GM21423 (cell line): ENCODE results near the gene RGS17.
"Not testable (repeated sequence)": the region's sequence is repeated elsewhere in the genome, so short reads cannot be mapped to it uniquely, and the experiment has no call there.

Experiments
- ATAC-seq: cut with Tn5 transposase; IDR thresholded peaks from one replicate; pipeline ENCODE4 v1.9.1; 2021; ENCODE audit warnings: mild to moderate bottlenecking, moderate library complexity; ENCODE audit not compliant: unreplicated experiment

RGS17 gene

DNA sequence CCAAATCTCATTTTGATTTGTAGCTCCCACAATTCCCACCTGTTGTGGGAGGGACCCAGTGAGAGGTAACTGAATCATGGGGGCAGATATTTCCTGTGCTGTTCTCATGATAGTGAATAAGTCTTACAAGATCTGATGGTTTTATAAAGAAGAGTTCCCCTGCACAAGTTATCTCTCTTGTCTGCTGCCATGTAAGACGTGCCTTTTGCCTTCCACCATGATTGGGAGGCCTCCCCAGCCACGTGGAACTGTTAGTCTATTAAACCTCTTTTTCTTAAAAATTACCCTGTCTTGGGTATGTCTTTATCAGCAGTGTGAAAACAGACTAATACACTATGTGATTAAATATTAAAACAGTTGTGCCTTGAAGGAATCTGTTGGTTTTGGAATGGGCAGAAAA, 131.5 kb downstream of the RGS17 start:
- ATAC-seq = not testable (repeated sequence)

DNA sequence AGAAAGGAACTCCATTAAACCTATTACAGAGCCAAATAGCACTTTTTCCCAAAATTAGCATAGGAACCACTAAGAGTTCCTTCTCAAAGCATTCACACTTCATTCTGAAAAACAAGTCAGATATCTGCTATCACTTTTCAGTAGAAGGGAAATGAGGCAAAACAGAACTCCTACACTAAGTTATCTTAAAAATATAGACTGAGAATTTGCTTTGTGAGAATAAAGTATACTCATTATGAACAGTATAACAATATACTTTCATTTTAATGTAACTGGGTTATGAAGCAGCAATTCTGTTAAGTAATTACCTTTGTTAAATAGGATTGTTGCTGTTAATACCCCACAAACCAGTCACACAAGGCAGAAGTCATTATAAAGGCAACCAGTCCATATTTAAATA, 137.2 kb downstream of the RGS17 start:
- ATAC-seq = no peak

DNA sequence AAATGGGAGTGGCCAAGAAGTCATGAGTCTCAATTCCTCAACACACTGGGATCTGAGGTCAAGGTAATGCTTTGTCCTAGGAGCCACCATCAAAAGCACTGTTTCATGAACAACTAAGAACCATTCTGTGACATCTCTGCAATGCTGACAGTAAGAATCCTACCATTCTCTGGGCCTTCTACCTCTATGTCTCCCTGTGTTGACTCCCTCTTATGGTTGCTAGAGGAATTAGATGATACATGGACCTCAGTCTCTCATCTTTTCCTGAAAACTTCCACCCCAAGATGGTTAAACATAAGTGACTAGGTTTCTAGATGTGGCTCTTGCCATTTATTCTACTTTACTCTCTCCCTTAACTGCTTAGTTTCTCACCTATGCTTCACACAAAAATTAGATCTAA, 137.7 kb downstream of the RGS17 start:
- ATAC-seq = no peak

DNA sequence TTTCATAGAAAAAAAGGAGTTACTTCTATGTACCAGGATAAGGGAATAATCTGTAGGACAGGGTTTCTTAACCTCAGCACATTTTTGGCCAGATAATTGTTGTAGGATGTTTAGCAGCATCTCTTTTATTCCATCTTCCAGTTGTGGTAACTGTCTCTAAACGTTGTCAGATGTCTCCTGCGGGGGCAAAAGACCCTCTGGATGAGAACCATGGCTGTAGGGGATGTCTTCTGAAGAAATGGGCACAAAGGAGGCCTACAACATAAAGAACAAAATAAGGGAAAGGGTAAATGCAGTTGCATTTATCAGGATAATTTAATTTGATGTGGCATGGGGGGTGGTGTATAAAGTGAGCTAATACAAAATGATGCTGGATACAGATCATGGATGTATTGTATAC, 144.1 kb downstream of the RGS17 start:
- ATAC-seq = no peak

DNA sequence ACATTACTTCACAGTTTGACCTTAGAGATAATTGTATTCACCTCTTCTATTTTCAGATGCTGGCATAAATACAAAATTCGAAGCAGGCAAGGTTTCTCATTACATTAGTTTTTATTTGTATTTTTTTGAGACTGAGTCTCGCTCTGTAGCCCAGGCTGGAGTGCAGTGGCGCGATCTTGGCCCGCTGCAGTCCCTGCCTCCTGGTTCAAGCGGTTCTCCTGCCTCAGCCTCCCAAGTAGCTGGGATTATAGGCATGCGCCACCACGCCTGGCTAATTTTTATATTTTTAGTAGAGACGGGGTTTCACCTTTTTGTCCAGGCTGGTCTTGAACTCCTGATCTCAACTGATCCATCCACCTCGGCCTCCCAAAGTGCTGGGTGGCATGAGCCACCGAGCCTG, 145.8 kb downstream of the RGS17 start:
- ATAC-seq = not testable (repeated sequence)

DNA sequence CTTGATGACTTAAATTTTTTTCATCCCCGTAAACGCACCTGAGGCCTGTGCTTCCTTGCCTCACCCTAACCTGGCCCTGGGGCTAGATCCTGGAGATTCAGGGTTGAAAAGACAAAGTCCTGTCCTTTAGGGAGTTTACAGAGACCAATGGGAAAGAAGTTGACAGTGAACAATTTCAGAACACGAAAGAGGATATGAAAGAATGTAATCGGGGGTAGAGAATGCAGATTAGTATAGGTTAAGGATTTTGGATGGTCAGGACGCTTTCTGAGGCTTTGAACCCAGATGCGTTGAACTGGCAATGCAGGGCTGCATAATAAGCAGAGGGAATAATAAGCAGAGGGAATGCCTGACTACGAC, 146.6 kb downstream of the RGS17 start:
- peak; percentile 30 for ATAC-seq

DNA sequence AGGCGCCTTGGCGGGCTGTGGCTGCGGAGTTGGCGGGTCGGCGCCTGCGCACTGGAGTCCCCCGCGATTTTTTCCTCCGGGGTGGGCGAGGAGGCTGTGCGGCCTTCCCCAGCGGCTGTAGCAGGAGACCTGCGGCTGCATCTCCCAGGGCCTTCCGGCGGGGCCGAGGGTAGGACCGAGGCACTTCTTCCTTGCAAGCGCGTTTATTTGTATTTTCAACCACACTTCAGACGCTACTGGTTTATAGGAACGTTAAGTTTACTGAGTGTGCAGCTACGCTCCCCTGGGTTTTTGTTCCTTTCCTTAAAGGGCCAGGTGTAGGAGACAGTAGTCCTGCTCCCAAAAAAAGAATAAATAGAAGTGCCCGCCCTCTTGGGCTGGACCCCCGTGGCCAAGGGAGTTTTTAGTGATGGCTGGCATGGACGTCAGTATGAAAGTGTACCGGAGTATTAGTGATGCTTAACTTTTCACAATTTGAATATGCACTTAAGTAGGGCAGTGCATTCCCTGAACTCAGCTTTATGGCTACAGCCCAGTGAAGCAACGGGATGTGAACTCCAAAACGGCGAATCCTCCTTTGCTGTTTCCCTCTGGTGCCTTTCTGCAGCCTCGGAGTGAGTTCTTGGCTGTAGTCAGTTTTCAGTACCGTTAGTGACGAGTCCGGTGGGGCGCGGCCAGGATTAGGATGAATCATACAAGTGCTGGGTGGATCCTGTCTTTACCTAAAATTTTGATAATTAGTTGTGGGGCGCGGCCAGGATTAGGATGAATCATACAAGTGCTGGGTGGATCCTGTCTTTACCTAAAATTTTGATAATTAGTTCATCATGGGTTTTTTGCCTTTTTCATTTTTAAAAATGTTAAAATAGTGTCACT, 147.2 kb downstream of the RGS17 start:
- peak; percentile 15 for ATAC-seq

DNA sequence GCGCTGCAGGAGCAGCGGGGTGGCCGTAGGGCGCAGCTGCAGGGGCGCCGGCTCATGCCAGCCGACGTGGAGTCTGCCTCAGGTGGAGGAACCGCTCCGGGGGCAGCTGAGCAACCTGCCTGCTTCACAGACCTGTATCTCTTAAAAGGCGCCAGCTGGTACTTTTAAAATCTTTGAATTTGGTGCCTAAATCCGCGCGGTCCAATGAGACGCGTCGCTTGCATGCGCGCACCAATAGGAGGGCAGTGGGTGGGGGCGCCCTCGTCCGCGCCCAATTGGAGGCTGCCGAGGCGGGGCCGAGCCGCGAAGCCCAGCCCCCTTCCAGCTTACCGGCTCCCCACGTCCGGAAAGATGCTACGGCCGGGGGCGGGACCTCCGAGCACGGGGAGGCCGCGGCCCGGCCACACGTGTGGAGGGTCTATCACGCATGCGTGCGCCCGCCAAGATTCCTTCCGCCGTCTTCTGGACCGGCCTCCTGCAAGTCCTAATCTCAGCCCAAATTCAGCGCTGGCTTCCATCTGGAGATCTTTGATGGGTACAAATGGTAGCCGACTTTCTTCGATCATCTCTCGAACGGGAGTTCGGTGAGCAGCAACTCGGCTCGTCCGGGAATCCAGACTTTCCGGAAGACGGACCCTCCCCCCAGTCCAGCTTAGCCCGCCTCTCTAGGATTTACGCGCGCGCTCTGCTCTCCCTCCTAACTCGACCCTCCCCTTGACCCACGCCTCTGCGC, 148.0 kb downstream of the RGS17 start, which contains the start of gene FBXO5:
FBXO5 (minus strand) TSS at position 138 of the 733 bp plus-strand sequence; CDS start at position 56, 82 bp downstream.
- ATAC-seq = peak; percentile 82

DNA sequence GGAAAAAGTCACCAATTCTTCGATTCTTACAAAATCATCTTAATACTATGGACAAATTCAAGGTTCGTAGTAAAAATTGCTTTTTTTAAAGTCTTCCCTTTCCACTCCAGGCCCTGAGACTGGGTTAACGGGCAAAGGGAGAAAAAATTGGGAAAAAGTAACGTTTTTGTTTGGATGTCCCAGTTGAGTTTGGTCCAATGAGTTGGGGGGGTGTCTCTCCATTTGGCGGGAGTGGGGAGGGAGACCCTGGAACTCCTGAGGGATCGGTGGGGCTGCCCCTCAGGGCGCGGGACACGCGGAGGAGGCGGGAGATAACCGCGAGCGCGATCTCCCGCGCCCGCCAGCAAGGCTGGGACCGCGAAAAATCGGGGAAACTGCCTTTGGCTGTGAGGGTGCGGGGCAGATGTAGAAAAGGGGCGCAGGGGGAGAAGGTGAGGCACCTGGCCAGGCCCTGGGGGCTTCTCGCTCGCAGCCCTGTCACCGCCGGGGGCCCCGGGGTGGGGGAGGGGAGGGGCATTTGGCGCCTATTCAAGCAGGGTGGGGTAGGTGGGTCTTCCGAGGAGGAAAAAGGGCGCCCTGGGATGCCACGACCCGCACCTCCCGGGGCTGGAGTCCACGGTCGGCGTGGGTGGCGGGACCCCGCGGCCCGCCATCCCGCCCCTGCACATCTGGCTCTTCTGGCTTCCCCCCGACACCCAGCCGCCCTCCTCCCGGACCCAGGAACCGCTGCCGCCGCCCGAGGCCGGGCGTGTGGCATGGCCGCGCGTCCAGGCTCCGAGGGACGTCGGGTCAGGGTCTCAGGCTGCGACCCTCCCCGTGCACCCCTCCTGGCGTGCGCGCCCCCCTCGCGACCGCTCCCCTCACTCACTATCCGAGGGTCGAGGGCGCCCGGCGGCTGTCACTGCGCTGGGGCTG, 148.8 kb downstream of the RGS17 start:
- ATAC-seq = peak; percentile 0

DNA sequence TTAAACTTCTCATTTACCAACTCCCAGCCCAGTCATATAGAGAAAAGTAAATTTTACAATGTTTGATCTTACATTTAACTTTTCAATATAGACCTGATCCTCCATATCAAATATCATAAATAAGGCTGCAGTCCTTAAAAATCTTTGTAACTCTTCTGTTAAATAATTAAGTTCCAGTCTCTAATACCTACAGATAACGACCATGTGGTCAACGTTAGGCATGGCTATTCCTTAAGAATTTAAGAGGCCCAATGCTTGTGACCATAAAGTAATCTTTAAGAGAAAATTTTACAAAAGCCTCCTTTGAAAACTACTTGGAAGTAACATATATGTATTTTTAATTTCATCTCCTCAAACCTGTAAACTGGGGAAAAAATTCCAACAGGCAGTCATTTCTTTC, 149.9 kb downstream of the RGS17 start:
- ATAC-seq = no peak

DNA sequence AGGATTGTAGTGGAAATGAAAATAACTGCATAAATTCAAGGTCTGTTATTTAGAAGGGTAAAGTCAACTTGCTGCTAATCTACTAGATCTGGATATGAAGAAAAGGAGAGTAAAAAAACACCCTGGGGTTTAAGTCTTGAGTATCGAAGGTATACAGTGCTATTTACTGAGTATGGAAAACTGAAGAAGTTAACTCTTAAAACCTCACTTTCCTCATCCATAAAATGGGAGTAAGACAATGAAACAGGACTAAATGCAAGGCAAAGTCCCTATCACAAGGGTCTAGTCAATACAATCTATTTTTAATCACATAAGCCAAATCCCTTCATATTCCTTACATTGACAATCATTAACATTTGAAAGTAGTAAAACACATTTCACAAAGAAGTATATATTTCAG, 150.4 kb downstream of the RGS17 start:
- ATAC-seq = no peak

DNA sequence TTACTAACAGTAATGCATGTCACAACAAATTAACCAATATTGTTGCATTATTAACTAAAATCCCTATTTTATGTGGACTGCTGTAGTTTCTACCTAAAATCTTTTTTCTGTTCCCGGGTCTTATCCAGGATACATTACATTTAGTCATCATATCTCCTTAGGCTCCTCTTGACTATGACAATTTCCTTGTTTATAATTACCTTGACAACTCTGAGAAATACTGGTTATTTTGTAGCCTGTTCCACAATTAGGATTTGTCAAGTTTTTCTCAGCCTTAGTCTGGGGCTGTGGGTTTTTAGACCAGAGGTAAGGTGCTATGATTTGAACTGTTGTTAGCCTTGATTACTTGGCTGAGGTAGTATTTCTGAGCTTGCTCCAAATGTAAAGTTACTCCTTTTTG, 152.0 kb downstream of the RGS17 start:
- no peak for ATAC-seq

DNA sequence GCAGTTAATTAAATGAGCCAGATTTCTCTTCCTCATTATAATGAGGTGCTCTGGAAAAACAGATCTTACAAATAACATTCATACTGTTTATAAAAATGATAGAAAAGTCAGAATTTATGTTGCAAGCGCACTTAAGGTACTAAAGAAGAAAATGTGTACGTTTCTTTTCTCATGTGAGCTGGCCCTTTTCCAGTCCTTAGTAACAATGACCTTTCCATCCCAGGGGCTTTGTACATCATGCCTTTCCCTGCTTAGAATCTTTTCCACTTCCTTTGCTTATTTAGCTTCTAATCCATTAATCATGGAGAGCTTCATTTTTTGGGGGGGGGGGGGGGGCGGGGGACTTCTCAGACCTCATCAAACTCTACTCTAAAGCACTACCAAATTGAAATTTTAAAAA, 153.0 kb downstream of the RGS17 start:
- ATAC-seq = no peak

DNA sequence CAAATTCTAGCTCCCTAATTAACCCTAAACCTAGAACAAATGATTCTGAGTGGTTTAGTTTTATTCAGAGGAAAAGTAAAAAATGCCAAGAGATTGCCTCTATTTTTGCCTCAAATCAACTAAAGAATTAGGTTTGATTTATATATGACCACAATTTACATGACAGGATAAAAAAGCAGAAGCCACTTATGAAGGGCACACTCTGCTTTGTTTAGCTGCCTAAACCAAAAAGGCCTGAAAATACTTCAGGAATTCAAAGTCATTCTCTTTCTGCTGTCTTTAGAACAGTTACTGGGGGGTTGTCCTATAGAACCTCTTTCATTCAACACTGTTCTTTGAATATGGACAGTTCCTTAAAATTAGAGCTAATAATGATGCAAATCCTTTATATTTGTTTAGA, 153.5 kb downstream of the RGS17 start:
- ATAC-seq = no peak

DNA sequence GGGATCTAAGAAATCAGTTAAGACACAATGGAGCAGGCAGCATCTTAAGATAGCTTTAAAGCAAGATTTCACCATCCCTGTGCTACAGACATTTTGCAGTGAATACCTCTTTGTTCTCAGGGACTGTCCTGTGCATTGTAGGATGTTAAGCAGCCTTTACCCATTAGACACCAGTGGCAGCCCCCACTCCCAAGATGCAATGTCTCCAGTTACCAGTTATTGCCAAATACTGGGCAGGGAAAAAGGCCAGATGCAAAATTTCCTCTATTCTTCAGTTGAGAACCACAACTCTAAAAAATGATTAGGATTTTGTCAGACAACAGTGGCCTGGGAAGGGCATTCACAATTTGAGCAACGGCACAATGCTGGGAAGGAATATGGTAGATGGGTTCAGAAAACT, 154.3 kb downstream of the RGS17 start:
- no peak for ATAC-seq

DNA sequence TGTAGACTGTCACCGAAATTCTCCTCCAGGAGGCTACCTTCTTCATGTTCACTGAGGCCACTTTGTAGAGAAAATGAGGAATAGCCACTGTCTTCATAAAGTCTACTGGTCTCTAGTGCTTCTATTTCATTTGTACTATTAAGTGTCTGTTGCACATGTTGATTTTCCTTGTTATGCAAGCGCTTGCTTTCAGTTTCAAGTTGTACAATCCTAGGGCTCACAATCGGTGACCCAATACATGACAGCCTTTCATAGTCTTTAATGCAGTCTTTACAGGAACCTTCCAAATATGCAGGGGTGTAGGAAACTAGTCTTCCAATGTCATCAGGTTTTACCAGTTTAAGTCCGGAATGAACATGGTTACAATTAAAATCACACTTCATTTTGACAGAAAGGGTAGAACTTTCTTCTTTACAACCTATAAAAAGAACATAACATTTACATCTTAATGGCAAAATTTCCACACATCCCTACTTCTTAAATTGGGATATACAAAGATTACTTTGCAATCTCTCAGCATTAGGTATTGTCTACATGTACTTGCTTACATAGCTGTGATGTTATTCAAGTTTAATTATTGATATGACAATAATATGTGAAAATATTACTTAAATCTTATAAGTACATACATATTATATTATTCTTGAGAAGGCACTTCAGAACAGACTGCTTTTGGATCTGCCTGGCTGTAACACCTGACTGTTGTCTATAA, 155.7 kb downstream of the RGS17 start:
- ATAC-seq = peak; percentile 59

DNA sequence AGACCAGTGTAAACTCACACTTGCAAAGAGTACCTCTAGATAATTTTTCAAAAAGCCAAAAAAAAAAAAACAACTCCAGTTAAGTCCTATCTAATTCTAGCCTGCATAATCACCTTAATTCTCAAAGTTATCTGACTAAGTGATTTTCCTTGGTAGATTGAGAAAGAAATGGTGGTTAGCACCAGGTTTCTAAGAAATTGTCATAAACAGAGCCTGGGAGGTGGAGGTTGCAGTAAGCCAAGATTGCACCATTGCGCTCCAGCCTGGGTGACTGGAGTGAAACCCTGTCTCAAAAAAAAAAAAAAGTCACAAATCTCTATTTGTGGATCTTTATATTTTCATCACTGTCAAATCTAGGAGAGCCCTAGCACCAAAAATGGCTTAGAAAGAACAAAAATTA, 157.2 kb downstream of the RGS17 start:
- no peak for ATAC-seq

DNA sequence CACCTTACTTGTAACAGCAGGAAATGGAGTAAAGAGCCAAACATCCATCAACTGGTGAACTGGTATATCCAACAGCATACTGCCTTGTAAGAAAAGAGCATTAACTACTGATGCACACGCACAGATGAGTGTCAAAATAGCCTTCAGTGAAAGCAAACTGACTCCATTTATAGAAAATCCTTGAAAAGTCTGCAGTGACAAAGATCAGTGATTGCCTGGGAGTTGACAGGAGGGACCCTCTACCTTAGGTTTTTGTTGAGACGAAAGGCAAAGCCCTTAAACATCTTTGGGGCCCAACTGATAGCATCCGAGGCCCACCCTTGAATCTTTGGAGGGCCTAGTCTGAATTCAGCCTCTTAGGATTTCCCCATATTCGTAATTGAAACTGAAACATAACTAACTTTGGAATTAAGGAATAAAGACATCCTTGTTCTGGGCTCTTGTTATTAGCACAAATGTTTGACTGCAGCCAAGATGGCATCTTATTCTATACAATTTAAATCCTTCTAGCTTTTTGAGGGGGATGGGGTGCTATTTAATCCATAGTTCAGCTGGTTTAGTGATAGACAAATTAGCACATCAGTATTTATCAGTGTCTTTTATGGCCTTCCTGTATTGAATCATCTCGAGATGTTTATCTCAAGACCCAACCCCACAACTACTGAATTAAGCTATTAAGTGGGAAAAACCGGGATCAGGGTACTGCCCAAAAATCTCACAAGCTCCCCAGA, 161.2 kb downstream of the RGS17 start:
- ATAC-seq = no peak

DNA sequence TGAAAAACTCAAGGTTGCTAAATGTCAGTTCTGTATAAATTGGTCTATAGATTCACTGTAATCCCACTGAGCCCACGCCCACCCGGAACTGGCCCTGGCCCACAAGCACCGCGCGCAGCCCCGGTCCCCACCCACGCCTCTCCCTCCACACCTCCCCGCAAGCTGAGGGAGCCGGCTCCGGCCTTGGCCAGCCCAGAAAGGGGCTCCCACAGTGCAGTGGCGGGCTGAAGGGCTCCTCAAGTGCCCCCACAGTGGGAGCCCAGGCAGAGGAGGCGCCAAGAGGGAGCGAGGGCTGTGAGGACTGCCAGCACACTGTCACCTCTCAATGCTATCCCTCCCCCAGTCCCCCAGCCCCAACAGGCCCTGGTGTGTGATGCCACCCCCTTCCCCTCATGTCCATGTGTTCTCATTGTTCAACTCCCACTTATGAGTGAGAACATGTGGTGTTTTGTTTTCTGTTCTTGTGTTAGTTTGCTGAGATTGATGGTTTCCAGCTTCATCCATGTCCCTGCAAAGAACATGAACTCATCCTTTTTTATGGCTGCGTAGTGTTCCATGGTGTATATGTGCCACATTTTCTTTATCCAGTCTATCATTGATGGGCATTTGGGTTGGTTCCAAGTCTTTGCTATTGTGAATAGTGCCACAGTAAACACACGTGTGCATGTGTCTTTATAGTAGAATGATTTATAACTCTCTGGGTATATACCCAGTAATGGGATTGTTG, 164.8 kb downstream of the RGS17 start:
- not testable (repeated sequence) for ATAC-seq
